Esophagus muscularis mucosa (tissue), 4 donors: ENCODE data around the gene CCNF. TPM values are rescaled to one million over a fixed set of nuclear protein-coding genes. Genes with fewer than 3 reads are reported as not detected.
A peak's percentile ranks its signal among the peaks of the same experiment; 100 is the strongest.

Experiments used
- DNase-seq: peaks from one replicate; pipeline ENCODE4 v3.0.0-alpha.2; 2017; ENCODE audit errors: extremely low spot score
- H3K27ac ChIP-seq, 4 donors: fragments of 200-600 bp; sonication (generic); replicated peaks in 1 of 4; 1 replicate in 3 of 4; 2 replicates in 1 of 4; pipeline ENCODE4 v1.5.1; 2016 to 2019; ENCODE audit warnings: mild to moderate bottlenecking in 1 of 4
- H3K27me3 ChIP-seq, 4 donors: fragments of 200-600 bp; sonication (generic); one replicate each; pipeline versions ENCODE4 v1.5.1 to v1.6.0; 2016 to 2019
- H3K36me3 ChIP-seq, 4 donors: fragments of 200-600 bp; sonication (generic); one replicate each; pipeline ENCODE4 v1.5.1; 2016 to 2019
- H3K4me1 ChIP-seq, 4 donors: fragments of 200-600 bp; sonication (generic); one replicate each; pipeline ENCODE4 v1.5.1; 2016 to 2019
- H3K4me3 ChIP-seq, 4 donors: fragments of 200-600 bp; sonication (generic); 1 replicate in 2 of 4; 2 replicates in 2 of 4; pipeline ENCODE4 v1.5.1; 2016 to 2019; ENCODE audit warnings: mild to moderate bottlenecking in 4 of 4, moderate library complexity in 1 of 4
- H3K9me3 ChIP-seq, 4 donors: fragments of 200-600 bp; sonication (generic); 1 replicate in 3 of 4; 2 replicates in 1 of 4; pipeline ENCODE4 v1.5.1; 2016 to 2019
- CTCF ChIP-seq, 3 experiments: fragments of 200-600 bp in 2 of 3; fragments of 450-650 bp in 1 of 3; sonication (generic) in 2 of 3; IDR thresholded peaks; one replicate each; pipeline ENCODE4 v1.5.1; 2017 to 2019; ENCODE audit warnings: antibody characterized with exemption in 3 of 3, mild to moderate bottlenecking in 2 of 3, moderate library complexity in 1 of 3
- EP300 ChIP-seq: sonication (generic); formaldehyde crosslinking; IDR thresholded peaks from one replicate; pipeline ENCODE4 v1.6.1; 2017; ENCODE audit warnings: antibody characterized with exemption
- POLR2A ChIP-seq: fragments of 450-650 bp; IDR thresholded peaks from one replicate; pipeline ENCODE4 v1.6.1; 2017; ENCODE audit warnings: antibody characterized with exemption, moderate library complexity, mild to moderate bottlenecking, low read depth
- POLR2AphosphoS5 ChIP-seq, 2 donors: sonication (generic); formaldehyde crosslinking; IDR thresholded peaks; one replicate each; pipeline ENCODE4 v1.6.1; 2017; ENCODE audit warnings: antibody characterized with exemption in 2 of 2
- WGBS: methylation state at CpG from one replicate; pipeline ENCODE4 v1.1.5; 2018; 5-methylcytosine and 5-hydroxymethylcytosine counted together
- intact Hi-C: fragments of 100-400 bp; cut with DNase I; formaldehyde crosslinking; loops from one replicate; pipeline ENCODE4 v1.15.1; 2023
- total RNA-seq, 4 donors: library from RNA; depleted of rRNA; stranded (reverse); fragments of >200 nt; gene quantifications; one replicate each; pipeline versions ENCODE4 v1.1.0 to v1.2.1, GENCODE V29; 2016

CCNF gene
- total RNA-seq, 4 donors from 2014 or later, result 0.83 to 2.5 (median 1.5) TPM

- no peaks in the 10 kb centered on the region for H3K9me3 ChIP-seq
- no peaks in the 10 kb centered on the region for H3K27me3 ChIP-seq
- intact Hi-C loops, result loop anchor here (5.0 kb wide), 1 partner anchor 43 kb away; no protein-coding TSS in a partner anchor
- TF ChIP-seq POLR2A, result no peak
- TF ChIP-seq CTCF (IDR thresholded peaks at IDR 0.05), result no peak
- no peak for TF ChIP-seq POLR2AphosphoS5 (IDR thresholded peaks at IDR 0.05)
- TF ChIP-seq EP300, result no peak
- no peak for DNase-seq
- peak overlapping the region; percentile 53 to 64 (median 59) for H3K4me3 ChIP-seq
- 25% methylated on average over 17 of the region's 18 CpGs for WGBS
- H3K4me1 ChIP-seq, result peaks cover 15 to 20% (median 17%) of the 10 kb centered on the region in 4 donors
- peak overlapping the region; percentile 45 to 57 (median 55) for H3K27ac ChIP-seq
- H3K36me3 ChIP-seq, result peaks cover 0 to 11% (median 9%) of the 10 kb centered on the region in 4 donors
These were observed 29.8 kb downstream of the CCNF start for GRCh38 chr16:2458887-2459646.

GRCh38 chr16:2459647-2460390 lies 30.6 kb downstream of the CCNF start, which contains the start of gene TEDC2:
Gene TEDC2, plus strand, starts transcription at chr16:2460109. Its CDS starts 36 bp downstream, at chr16:2460145.
- under 1% methylated on average over 18 of the region's 66 CpGs for WGBS
- peak within 1 kb of the TSS; percentile 45 to 57 (median 55) for H3K27ac ChIP-seq
- intact Hi-C loops, result loop anchor here (5.0 kb wide), 1 partner anchor 42 kb away; no protein-coding TSS in a partner anchor

GRCh38 chr16:2460391-2460713 lies 31.1 kb downstream of the CCNF start:
- WGBS, result 40% methylated on average over 2 of the region's 20 CpGs
- intact Hi-C loops, result no loop called here

More at GRCh38 chr16:2459647-2460390, 30.6 kb downstream of the CCNF start, which contains the start of gene TEDC2:
- H3K4me3 ChIP-seq, result peak within 1 kb of the TSS; percentile 53 to 64 (median 59)
- H3K9me3 ChIP-seq, result no peaks in the 10 kb centered on the region
- H3K36me3 ChIP-seq, result peaks cover 0 to 10% (median 9%) of the 10 kb centered on the region in 4 donors
- TF ChIP-seq POLR2A (no peak), POLR2AphosphoS5 (IDR thresholded peaks at IDR 0.05) (peak in 1 of 2 donors; percentile 77), EP300 (no peak), CTCF (IDR thresholded peaks at IDR 0.05) (no peak)
- peak; percentile 98 for DNase-seq
- H3K4me1 ChIP-seq, result peaks cover 15 to 20% (median 17%) of the 10 kb centered on the region in 4 donors
- no peaks in the 10 kb centered on the region for H3K27me3 ChIP-seq

GRCh38 chr16:2460916-2461315 lies 31.7 kb downstream of the CCNF start:
- H3K27ac ChIP-seq, result no peak overlapping the region
- peaks cover 0 to 10% (median 8%) of the 10 kb centered on the region in 4 donors for H3K36me3 ChIP-seq
- H3K4me3 ChIP-seq, result no peak overlapping the region
- H3K9me3 ChIP-seq, result no peaks in the 10 kb centered on the region
- intact Hi-C loops, result no loop called here
- peaks cover 15 to 20% (median 17%) of the 10 kb centered on the region in 4 donors for H3K4me1 ChIP-seq
- TF ChIP-seq CTCF (IDR thresholded peaks at IDR 0.05), result no peak
- DNase-seq, result no peak
- no peaks in the 10 kb centered on the region for H3K27me3 ChIP-seq
- WGBS, result no CpG with 5 or more reads among the region's 13 CpGs

More at GRCh38 chr16:2460391-2460713, 31.1 kb downstream of the CCNF start:
- Histone ChIP-seq H3K36me3 (peaks cover 0 to 10% (median 8%) of the 10 kb centered on the region in 4 donors), H3K27me3 (no peaks in the 10 kb centered on the region), H3K9me3 (no peaks in the 10 kb centered on the region), H3K27ac (peak overlapping the region in 1 of 4 donors; percentile 57), H3K4me1 (peaks cover 15 to 20% (median 17%) of the 10 kb centered on the region in 4 donors), H3K4me3 (peak overlapping the region; percentile 53 to 64 (median 59))
- TF ChIP-seq POLR2A (no peak), POLR2AphosphoS5 (IDR thresholded peaks at IDR 0.05) (no peak), CTCF (IDR thresholded peaks at IDR 0.05) (no peak), EP300 (no peak)
- DNase-seq, result no peak
